Upper lobe of left lung (tissue), 4 donors: ENCODE results near the gene SULT1B1.

ENCODE experiments used
- CTCF ChIP-seq, 6 experiments: fragments of 450-650 bp in 4 of 6; fragments of 200-600 bp in 2 of 6; sonication (generic) in 2 of 6; IDR thresholded peaks; one replicate each; pipeline ENCODE4 v1.5.1; 2016 to 2019; ENCODE audit warnings: antibody characterized with exemption in 6 of 6
- POLR2A ChIP-seq, 4 donors: fragments of 450-650 bp; IDR thresholded peaks; one replicate each; pipeline ENCODE4 v1.5.1; 2016 to 2017; ENCODE audit warnings: antibody characterized with exemption in 4 of 4, mild to moderate bottlenecking in 2 of 4
- POLR2AphosphoS5 ChIP-seq, 2 donors: sonication (generic); formaldehyde crosslinking; IDR thresholded peaks; one replicate each; pipeline ENCODE4 v1.5.1; 2017; ENCODE audit warnings: antibody characterized with exemption in 2 of 2

DNA sequence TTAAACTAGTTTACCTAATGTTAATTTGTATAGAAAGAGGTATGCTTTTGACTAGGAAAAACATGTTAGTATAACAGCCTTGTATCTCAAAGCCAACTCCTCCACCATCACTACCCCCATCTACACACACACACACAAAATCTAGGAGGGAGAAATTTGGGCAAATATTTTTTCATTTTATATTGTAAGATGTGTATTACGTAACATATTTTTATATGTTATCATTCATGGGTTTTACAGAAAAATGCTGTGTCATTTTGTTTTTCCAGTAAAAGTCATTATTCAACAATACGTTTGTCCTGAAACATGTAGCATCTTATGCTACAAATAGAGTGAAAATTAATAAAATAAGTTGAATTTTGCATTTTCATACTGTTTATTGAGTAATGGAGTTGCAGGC, 3.0 kb downstream of the SULT1B1 start:
- TF ChIP-seq CTCF (IDR thresholded peaks at IDR 0.05) (no peak), POLR2AphosphoS5 (IDR thresholded peaks at IDR 0.05) (no peak), POLR2A (IDR thresholded peaks at IDR 0.05) (no peak)
